CD4-positive, alpha-beta T cell treated with Interleukin-6 at 100 ng/mL for 8 hours (primary cell): Measurements from ENCODE around the gene RBMS3.
"Not testable (repeated sequence)": the region's sequence is repeated elsewhere in the genome, so short reads cannot be mapped to it uniquely, and the experiment has no call there.

ENCODE experiments used
- DNase-seq: peaks from one replicate; pipeline ENCODE4 v3.0.0-alpha.2; 2020; ENCODE audit warnings: mixed read lengths, low spot score

The RBMS3 gene

DNA sequence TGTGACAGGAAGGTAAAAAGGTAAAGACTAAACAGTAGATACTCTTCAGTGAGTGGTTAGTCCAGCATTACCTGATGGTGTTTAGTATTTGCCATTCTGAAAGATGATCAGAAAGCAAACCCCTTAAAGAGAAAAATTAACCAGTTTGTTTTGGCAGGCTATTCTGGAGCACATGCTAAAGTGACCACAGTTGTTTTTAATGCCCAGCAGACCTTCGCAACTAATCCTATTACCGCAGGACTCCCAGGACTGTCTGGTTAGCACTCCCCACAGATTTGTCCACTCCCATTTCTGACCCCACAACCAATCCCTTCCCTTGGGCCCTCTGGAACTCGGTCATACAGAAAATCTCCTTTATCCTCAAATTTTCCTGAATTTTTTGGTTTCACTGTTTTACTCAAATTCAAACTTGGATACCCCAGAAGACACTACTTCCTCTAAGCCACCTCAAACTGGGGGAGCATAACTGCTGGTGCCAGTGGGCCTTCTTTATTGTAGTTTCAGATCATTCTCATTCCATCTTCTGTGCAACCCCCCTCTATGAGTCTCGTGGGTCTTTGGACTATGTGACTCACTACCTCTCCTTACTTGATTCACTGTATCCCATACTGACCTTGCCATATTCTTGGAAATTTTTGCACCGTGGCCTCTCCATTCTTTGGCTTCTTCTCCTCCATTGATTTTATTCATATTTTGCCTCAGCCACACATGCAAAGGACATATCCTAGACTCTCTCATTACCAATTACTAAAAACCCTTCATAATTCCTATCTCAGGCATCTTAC is 104.4 kb downstream of the RBMS3 start:
- no peak for DNase-seq

DNA sequence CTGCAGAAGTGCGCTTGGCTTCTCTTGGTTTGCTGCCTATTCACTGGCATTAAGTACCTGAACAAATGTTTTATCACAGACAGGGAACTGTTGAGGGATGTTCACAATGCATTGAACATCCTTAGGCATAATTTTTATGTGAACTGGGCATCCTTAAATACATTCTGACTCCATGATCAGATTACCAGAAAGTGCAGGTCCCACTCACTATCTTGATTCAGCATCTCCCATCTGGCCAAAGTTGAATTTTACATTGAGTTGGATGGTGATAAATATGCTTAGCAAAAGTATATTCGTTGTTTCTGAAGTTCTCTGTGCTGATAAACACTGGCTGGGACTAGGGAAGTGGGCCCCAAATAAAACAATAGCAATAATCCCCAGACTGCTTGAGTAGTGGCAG is 108.5 kb downstream of the RBMS3 start:
- no peak for DNase-seq

DNA sequence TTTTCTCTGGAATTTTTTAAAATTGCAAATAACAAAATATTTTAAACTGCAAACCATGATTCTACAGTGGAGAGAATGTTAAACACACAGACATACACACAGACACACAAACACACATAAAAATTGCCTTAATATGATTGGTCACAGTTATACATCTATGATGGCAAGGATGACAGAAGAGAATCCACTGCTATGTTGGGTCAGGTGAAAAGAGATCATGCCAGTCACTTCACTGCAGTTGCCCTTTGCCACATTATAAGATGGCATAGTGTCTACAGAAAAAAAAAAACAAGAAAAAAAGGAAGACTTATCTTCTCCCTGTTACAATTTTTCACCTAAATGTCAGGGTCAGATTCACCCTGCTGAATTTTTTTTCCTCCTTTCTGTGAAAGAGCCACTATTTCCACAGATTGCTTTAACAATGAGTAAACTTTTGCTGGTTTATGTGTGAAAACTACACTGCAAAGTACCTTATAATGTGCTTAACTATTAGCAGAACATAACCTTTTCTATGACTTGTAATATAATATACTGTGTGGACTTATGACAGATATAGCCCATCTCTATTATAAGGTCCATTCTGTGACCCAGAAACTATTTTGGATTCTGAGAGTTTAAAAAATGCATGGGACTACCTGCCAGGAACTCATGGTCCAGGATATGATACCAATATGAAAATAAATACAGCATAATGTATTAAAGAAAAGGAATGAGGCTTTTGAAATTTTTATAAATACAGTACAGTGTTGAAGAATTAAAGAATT is 111.9 kb downstream of the RBMS3 start:
- DNase-seq, result no peak

DNA sequence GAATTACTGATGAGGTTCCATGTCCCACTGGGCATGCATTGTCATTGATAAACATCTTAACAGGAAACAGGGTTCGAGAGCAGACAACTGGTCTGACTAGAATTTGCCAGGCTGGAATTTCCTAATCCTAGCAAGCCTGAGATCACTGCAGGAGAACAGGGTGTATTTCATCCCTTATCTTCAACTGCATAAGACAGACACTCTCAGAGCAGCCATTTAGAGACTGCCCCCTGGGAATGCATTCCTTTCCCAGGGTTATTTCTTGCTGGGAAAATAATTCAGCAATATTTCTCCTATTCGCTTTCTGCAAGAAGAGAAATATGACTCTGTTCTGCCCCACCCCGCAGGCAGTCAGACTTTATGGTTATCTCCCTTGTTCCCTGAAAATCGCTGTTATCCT is 113.1 kb downstream of the RBMS3 start:
- DNase-seq, result not testable (repeated sequence)

DNA sequence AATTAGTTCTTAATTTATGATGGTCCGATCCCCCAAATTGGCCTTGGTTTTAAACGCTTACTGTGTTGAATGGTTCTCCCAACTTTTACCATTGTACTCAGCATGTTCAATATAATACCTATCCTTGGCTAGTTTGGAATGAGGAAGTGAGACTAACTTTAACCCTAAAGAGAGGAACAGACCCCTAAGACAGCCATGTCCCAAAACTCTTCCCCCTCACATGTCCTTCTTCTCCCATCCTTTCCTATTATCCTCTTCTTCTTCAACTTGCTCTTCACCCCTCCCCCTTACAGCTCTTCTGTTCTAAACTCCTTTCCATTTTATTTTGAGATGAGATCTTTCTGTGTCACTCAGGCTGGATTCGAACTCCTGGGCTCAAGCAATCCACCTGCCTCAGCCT is 116.5 kb downstream of the RBMS3 start:
- DNase-seq, result no peak

DNA sequence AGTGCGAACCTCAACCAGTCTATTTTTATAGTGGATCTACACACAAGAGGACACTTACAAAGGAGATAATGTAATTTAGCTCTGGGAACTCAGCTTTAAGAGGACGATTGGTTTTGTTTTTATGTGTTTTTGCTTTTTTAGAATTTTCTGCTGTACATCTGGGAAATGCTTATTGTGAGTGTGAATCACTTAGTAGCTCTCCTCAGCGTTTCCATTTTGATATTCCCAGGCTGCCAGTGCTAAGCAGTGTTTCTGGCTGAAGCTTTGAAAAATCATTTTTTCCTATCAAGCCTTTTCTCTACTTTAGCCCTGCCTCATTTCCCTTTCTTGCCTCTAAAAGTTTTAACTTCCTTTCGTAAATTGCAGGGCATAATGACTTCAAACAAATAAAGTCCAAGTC is 117.9 kb downstream of the RBMS3 start:
- DNase-seq, result no peak

DNA sequence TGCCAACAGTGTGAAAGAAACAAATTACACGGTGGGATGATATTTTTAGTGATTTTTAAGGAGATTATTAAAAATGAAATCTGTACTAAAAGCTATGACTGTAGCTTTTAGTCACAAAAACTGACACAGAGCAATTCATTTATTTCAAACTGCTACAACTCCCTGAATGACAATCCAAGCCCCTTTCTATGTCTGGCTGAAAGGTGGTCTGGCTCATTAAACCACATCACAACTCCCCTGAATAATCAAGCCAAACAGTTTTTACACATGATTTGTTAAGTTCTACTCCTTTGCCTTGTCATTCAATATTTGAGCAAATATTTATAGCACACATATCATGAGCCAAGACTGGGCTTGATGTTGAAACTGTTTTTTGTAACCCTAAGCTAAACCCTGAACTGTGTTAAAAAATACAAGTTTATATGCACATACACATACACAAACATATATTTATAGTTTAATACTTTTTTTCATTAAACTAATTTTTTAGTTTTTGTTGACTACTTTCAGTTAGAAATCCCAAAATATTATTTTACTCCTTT is 125.5 kb downstream of the RBMS3 start:
- no peak for DNase-seq

DNA sequence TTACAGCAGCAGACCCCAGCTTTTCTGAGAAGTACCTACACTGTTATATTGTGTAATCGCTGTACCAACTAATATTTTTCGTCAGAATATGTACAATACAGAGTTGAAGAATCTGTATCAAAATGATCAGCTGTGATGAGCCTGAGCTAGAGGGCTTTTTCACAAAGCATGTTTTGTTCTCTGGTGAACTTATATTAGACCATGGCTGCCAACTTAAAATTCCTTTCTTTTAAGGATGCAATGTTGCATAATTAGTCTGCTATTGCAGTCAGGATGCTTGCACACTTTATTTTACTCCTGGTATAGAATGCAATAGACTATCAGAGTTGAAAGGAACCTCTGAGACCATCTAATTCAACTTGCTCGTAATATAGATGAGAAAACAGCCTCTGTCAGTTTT is 127.8 kb downstream of the RBMS3 start:
- DNase-seq, result no peak

DNA sequence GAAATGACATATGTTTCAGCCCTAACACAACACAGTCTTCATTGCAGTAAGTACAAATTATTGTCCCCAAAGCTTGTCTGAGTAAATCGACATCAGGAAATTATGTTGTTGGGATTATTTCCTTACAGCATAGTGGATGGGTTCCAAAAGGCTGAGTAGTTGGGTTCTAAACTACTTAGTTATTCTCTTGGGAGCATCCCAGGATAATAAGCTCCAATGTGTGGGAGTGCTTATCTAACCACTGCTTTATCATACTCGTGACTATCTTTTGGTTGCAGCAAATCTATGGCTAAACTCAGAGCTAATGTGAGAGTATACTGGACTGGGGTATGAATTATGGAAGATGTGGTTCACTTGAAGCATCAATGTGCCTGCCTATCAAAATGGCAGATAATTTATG is 128.5 kb downstream of the RBMS3 start:
- DNase-seq, result no peak

DNA sequence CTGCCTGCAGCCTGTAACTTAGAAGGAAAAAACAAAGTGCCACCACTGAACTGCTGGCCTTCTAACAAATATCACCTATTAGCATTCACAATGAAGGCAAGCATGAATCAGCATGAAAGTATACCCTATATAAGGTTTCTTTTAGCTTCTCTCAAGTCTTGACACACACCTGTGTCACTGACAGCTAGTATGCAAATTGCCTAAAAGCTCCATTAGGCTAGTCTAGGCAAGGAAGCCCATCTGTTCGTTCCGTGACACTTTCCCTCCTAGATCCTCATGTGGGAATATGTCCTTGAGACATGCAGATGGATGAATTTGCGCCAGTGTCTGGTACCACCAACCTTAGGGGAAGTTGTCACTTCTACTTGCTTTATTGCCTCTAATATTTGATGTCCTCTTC is 129.3 kb downstream of the RBMS3 start:
- DNase-seq, result no peak

DNA sequence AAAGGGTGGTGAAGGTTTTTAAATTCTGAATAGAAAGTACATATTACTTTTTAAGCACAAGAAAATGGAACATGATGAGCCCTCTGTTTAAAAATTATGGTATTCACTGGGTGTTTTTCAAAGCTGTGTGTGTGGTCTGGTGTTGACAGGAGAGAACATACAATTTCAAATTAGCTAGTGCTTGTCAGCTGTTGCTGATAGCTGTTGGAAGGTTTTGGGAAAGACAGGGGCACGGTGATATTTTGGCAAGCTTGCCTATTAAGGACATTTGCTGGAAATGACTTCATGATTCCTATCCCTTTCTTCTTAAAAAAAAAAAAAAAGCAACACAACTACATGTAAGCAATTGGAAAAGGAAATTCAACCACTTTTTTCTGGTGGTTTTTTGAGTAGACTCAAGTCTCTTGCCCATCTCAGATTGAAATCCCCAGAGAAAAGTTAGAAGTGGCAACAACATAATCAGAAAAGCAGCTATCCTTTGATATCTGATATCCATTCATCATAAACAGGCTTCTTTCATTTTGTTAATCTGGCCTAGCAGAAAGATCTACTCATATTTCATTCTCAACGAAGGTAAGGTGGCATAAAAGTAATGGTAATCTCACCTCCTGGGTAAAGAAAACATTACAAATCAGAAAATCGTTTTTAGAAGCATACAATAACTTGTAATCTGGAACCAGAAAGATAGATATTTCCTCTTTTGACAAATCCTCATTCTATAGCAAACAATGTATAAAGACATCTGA is 130.0 kb downstream of the RBMS3 start:
- no peak for DNase-seq

DNA sequence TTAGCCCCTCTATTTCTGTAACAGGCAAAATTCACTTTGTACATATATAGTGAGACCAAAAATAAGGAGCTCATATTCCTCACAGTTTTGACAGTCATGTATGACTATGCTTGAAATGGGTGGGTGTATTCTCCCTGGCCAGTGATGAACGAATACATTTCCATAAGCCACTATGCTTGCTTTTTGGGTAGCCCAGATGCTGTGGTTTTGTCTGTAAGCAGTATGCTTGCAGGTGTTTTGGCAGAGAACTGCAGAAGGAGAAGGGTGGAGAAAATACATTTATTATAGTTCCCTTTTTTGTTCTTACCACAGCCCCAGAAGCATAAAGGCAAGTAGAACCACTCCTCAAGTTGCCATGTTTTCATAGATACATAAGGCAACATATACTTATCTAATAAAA is 131.2 kb downstream of the RBMS3 start:
- no peak for DNase-seq

DNA sequence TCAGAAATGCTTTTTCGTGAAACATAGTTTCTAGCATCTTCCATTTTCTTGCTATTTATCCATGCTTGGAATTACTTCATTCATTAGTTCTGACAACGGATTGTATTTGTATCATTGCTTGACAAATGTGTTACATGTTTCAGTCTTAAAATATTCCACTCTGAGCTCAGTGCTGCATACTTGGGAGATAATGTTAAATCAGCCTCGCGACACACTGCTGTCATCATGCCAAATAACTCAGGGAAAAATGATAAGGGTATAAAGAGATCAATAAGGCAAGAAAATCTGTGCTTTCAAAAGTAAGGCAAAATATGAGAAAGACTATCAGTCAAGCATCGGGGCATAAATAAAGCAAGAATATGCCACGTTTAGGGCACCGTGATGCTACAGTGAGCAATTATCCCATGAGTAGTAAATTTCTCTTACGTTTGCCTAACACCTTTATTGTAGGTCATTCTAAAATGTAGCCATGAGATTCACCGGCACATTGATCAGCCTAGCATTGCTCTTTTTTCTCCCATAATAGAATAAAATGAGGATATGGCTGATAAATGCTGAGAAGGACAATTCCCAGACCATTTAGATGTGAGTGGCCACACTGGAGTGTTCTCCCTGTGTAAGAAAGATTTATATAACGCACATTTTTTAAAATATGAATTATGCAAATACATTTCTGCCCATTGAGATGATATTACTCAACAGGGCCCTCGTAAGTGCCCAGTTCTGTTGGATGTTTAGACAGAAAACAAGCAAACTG is 133.8 kb downstream of the RBMS3 start:
- DNase-seq, result no peak

DNA sequence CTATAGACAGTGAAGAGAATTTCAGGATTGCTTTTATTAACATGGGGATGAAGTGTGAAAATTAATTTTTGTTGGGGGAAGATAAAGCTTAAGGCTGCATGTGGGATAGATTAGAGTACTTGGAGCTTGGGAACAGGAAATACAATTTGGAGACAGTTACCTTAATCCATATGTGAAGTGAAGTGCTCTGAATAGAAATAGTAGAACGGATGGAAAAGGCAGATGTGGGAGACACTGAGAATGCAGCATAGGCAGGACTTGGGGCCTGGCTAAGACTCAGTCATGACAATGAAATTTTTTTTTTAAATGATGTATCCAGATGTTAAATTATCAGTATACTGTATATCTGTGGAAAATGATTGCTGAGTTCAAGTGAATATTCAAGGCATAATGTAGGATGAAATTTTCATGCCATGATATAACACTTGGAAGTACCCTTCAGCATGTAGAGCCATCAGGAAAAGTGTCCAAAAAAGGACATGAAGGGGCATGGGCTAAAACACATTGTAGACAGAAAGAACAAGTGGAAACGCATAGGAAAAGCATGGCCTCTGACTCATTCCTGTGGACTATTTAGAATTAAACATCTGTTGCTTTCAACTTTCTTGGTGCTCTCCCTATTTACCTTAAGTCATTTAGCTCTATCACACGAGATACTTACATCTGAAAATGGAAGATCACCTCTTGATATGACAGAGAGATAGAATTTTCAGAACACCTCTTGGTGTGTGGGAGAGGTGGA is 134.8 kb downstream of the RBMS3 start:
- no peak for DNase-seq

DNA sequence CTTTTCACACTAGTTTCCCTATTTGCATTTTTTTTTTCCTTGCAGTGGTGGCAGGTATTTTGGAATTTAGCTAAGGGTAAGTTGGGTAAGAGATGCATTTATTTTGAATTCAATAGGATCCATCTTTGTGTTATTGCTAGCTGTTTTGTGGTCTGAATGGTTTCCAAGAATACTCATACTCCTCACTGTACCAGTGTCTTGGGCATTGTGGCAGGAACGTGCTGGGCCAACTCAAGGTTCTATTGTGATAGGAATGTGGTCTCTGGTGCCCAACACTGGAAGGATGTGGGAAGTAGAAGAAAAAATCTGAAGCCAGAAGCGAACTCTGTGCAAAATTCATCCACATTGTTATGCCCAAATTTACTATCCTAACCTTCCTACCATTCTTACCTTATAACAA is 135.6 kb downstream of the RBMS3 start:
- no peak for DNase-seq

DNA sequence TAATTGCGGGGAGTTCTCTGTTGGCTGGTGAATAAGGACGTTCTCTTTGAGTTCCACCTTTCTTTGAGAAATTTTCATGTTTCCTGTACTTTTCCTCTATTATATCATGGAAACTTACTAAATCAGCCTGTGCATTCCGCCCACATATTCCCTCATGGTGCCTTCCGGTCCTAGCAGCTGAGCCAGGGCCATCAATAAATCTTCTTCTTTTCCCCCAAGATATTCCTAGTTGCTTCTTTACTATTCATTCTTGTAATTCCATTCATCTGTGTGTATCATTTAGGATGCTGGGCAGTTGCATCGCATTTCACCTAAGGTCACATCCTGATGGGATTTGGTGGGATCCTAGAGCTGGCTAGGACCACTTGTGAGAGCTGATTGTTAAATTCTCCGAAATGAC is 139.2 kb downstream of the RBMS3 start:
- no peak for DNase-seq

DNA sequence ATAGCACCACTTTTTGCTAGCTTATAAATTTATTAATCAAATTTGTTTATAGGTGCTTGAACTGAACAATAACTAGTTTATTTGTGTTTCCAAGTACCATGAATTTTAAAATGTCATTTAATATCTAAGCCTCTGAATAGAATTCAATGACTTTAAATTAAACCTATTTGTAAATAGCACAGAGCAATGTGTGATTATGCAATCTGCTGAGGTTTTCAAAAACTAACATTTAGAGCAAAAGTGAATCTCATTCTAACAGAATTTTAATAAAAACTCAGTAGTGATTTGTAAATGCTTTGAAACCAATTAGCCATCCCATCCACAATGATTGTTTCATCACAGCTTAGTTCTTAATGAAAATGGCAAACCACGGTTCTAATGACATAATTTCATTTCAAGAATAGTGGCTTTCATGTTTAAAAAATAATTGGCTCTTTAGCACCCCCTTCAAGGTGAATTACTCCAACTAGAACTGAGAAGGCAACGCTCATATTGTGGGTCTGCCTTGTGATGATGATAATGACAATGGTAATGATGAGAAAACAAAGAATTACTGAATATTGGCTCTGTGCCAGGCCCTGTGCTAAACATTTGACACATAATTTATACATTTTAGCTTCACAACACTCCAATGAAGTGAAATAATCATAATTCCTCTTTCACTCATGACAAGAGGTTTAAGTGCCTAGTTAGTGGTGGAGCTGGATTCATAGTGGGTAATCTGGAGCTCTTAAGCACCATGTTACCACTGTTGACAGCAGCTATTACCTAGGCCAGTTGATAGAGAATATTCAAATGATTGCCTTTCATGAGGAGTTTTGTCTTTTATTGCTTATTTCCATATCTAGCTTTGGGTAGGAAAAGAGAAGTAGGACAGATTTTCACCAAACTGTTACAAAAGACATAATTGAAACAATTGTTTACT is 145.7 kb downstream of the RBMS3 start:
- DNase-seq, result no peak

DNA sequence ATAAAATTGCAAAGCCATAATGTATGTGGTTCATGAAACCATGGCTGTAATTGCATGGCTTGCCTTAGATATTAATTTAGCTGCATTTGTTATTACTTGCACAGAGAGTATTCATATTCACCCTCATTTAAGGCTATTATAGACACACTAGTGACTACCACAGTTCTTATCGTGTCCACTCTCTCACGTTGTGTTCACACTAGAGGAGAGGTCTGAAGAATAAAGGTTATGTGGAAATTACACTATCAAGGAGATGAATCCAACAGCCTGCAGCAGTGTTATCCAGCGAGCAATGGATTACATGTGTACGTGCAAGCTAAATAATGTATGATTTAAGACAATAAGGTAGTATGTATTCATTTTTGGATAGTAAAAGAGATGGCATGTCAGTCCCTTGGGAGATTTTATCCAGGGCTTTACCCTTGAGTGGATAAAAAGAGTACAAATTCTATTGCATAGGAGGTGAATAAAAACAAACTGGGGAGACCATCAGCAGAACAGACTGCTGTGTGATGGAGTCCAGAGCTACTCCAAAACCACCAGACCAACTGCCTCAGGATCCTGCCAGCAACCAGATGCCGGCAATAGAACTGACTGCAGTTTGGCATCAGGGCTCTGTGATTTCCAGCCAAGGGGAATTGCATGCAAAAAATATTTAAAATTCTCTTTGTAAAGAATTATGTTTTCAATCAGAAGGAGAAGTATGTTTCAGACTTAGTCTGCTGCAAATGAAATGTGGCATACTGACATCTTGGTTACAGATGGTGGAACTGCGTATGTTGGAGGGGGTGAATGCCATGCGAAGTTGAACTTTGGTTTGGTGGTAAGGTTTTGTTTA is 146.6 kb downstream of the RBMS3 start:
- no peak for DNase-seq

DNA sequence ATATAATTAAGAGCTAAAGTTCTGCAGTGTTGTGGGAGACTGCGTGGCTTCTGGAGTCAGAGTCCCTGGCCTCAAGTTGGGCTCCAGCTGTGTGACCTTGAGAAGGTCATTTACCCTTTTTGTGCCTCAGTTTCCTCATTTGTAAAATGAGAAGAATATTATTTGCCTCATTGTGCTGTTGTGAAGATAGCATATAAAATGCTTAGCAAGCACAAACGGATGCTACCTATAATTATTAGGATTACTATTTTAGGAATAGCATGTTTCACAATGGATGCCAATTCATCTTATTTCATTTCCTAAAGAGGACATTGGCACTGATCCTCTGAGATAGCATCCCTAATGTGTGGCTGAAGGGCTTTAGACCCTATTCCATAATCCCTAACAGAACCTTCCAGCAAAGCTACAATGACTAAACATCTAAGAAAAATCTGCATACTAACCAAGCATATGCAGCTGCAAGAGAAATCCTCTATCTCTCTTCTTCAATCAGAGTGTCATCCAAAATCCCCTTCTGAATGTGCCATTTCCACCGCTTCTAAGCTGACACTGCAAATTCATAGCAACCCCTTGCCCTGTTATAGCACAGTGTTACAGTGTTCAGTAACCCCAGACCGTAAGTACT is 148.3 kb downstream of the RBMS3 start:
- no peak for DNase-seq
